ENCODE measurements around the gene PBX2.
"Not testable (repeated sequence)": the region's sequence is repeated elsewhere in the genome, so short reads cannot be mapped to it uniquely, and the experiment has no call there.

The PBX2 gene

GRCh38 chr6:32203426-32204267, 13.6 kb upstream of the PBX2 start:
- no peak for DNase-seq (ENCODE audit: low read depth in 2 of 2)

- no peak for DNase-seq (ENCODE audit: low read depth in 2 of 2)
Measured at GRCh38 chr6:32202186-32202585, 12.2 kb upstream of the PBX2 start.

GRCh38 chr6:32200711-32201475, 10.9 kb upstream of the PBX2 start:
- DNase-seq (ENCODE audit: low read depth in 2 of 2) = no peak

- no peak for DNase-seq (ENCODE audit: low read depth in 2 of 2)
Measured at GRCh38 chr6:32198866-32199265, 8.9 kb upstream of the PBX2 start.

GRCh38 chr6:32198345-32198696, 8.3 kb upstream of the PBX2 start:
- DNase-seq (ENCODE audit: low read depth in 2 of 2) = no peak

- no peak for DNase-seq (ENCODE audit: low read depth in 2 of 2)
Measured at GRCh38 chr6:32196682-32197616, 6.9 kb upstream of the PBX2 start.

GRCh38 chr6:32195902-32196681, 6.1 kb upstream of the PBX2 start:
- peak in 1 of 2 donors; percentile 53 for DNase-seq (ENCODE audit: low read depth in 2 of 2)

GRCh38 chr6:32195652-32195901, 5.6 kb upstream of the PBX2 start:
- peak; percentile 100 for DNase-seq (ENCODE audit: low read depth in 2 of 2)

GRCh38 chr6:32194825-32195651, 5.0 kb upstream of the PBX2 start:
- DNase-seq (ENCODE audit: low read depth in 2 of 2) = no peak

- no peak for DNase-seq (ENCODE audit: low read depth in 2 of 2)
Measured at GRCh38 chr6:32194388-32194787, 4.4 kb upstream of the PBX2 start.

GRCh38 chr6:32193096-32193495, 3.1 kb upstream of the PBX2 start:
- not testable (repeated sequence) for DNase-seq (ENCODE audit: low read depth in 2 of 2)

- DNase-seq (ENCODE audit: low read depth in 2 of 2) = no peak
Measured at GRCh38 chr6:32192608-32193039, 2.6 kb upstream of the PBX2 start, which contains the start of gene GPSM3. TSS of gene GPSM3 (minus strand) at chr6:32192643. CDS start at chr6:32192513, 130 bp downstream.

- no peak for DNase-seq (ENCODE audit: low read depth in 2 of 2)
Measured at GRCh38 chr6:32191696-32192607, 1.9 kb upstream of the PBX2 start.

GRCh38 chr6:32190911-32191677, 1.1 kb upstream of the PBX2 start:
- no peak for DNase-seq (ENCODE audit: low read depth in 2 of 2)

- no peak for DNase-seq (ENCODE audit: low read depth in 2 of 2)
Measured at GRCh38 chr6:32189742-32190053, 304 bp downstream of the PBX2 start.

GRCh38 chr6:32189069-32189741, 797 bp downstream of the PBX2 start:
- DNase-seq (ENCODE audit: low read depth in 2 of 2) = no peak

- DNase-seq (ENCODE audit: low read depth in 2 of 2) = no peak
Measured at GRCh38 chr6:32188381-32189068, 1.5 kb downstream of the PBX2 start.

All from stimulated activated CD4-positive, alpha-beta T cell treated with anti-CD3 and anti-CD28 coated beads, Interleukin-15, amount 100 ng/mL, for 48 hours (primary cell).